HepG2 (cell line): Measurements from ENCODE around the gene WTAP. TPM values are rescaled to one million over a fixed set of nuclear protein-coding genes. Genes with fewer than 3 reads are reported as not detected.

Experiments
- FOXA3 ChIP-seq: IDR thresholded peaks from 2 replicates; pipeline ENCODE4 v1.6.1; 2016; ENCODE audit warnings: missing genetic modification reagents, missing compliant biosample characterization
- HDAC2 ChIP-seq: sonication (generic); formaldehyde crosslinking; IDR thresholded peaks from 2 replicates; pipeline ENCODE4 v1.4.0; 2020; ENCODE audit warnings: missing genetic modification reagents
- HNRNPLL ChIP-seq: fragments of 200-400 bp; formaldehyde crosslinking; IDR thresholded peaks from 2 replicates; pipeline ENCODE4 v1.6.1; 2017; ENCODE audit warnings: mild to moderate bottlenecking, low read depth, low read length; ENCODE audit not compliant: poor library complexity, severe bottlenecking
- KDM2A ChIP-seq: sonication (generic); formaldehyde crosslinking; IDR thresholded peaks from 2 replicates; pipeline ENCODE4 v1.4.0; 2020; ENCODE audit warnings: low read depth, missing genetic modification reagents, borderline replicate concordance
- MAF1 ChIP-seq: sonication (generic); formaldehyde crosslinking; IDR thresholded peaks from 2 replicates; pipeline ENCODE4 v1.5.0; 2020; ENCODE audit warnings: missing genetic modification reagents, borderline replicate concordance
- MXI1 ChIP-seq: IDR thresholded peaks from 3 replicates; pipeline ENCODE4 v1.6.1; 2012; ENCODE audit warnings: low read depth, low read length, inconsistent platforms, borderline replicate concordance
- NFATC3 ChIP-seq: sonication (generic); formaldehyde crosslinking; IDR thresholded peaks from 2 replicates; pipeline ENCODE4 v1.5.1; 2020; ENCODE audit warnings: mild to moderate bottlenecking, missing genetic modification reagents
- RFXAP ChIP-seq: sonication (generic); formaldehyde crosslinking; IDR thresholded peaks from 2 replicates; pipeline ENCODE4 v1.4.0; 2020; ENCODE audit warnings: missing genetic modification reagents, borderline replicate concordance
- SMAD9 ChIP-seq: sonication (generic); formaldehyde crosslinking; IDR thresholded peaks from 2 replicates; pipeline ENCODE4 v1.5.1; 2020; ENCODE audit warnings: mild to moderate bottlenecking, missing genetic modification reagents
- SMC3 ChIP-seq: IDR thresholded peaks from 2 replicates; pipeline ENCODE4 v1.6.1; 2011; ENCODE audit warnings: low read length, improper control_type of control experiment
- U2AF1 ChIP-seq: fragments of 200-400 bp; formaldehyde crosslinking; optimal IDR thresholded peaks from 2 replicates; pipeline ENCODE3; 2017; ENCODE audit warnings: mild to moderate bottlenecking, low read depth, low read length
- XBP1 ChIP-seq: sonication (generic); formaldehyde crosslinking; IDR thresholded peaks from 2 replicates; pipeline ENCODE4 v1.5.0; 2020; ENCODE audit warnings: missing genetic modification reagents
- ZBED4 ChIP-seq: sonication (generic); formaldehyde crosslinking; IDR thresholded peaks from 2 replicates; pipeline ENCODE4 v1.4.0; 2020; ENCODE audit warnings: missing genetic modification reagents, borderline replicate concordance
- ZKSCAN8 ChIP-seq: IDR thresholded peaks from 2 replicates; pipeline ENCODE4 v1.6.1; 2016; ENCODE audit warnings: borderline replicate concordance, missing genetic modification reagents, missing compliant biosample characterization
- ZNF441 ChIP-seq: sonication (generic); formaldehyde crosslinking; IDR thresholded peaks from 2 replicates; pipeline ENCODE4 v1.7.0; 2021; ENCODE audit warnings: missing genetic modification reagents, borderline replicate concordance
- ZNF484 ChIP-seq: sonication (generic); formaldehyde crosslinking; IDR thresholded peaks from 2 replicates; pipeline ENCODE4 v1.5.1; 2020; ENCODE audit warnings: mild to moderate bottlenecking, low read depth, missing genetic modification reagents, borderline replicate concordance
- ZNF512 ChIP-seq: sonication (generic); formaldehyde crosslinking; IDR thresholded peaks from 2 replicates; pipeline ENCODE4 v1.4.0; 2020; ENCODE audit warnings: mild to moderate bottlenecking, missing genetic modification reagents
- polyA plus RNA-seq, 8 experiments: library from polyadenylated mRNA; depleted of rRNA in 3 of 8; stranded (reverse) in 7 of 8; unstranded in 1 of 8; fragments of >200 nt; fragmentation: Illumina TruSeq in 4 of 8; extraction: Trizol in 4 of 8; gene quantifications; 2 replicates each; pipeline versions ENCODE4 v1.2.1 to v1.2.3, GENCODE V29; 2011 to 2016; ENCODE audit warnings: low read depth in 4 of 8, missing spikeins in 1 of 8, mixed read lengths in 1 of 8; ENCODE audit not compliant: insufficient read depth in 1 of 8
- total RNA-seq, 5 experiments: library from RNA; depleted of rRNA; stranded (reverse); fragments of >200 nt; fragmentation: Illumina TruSeq; extraction: Trizol; gene quantifications; 2 replicates each; pipeline ENCODE4 v1.2.3, GENCODE V29; 2016; ENCODE audit warnings: low read depth in 1 of 5
- TF ChIP-seq, protein P1 (sequence below): sonication (generic); formaldehyde crosslinking; IDR thresholded peaks from 2 replicates; pipeline ENCODE4 v1.4.0; 2020; ENCODE audit warnings: mild to moderate bottlenecking, missing genetic modification reagents
- TF ChIP-seq, protein P2 (sequence below): sonication (generic); formaldehyde crosslinking; IDR thresholded peaks from 2 replicates; pipeline ENCODE4 v1.4.0; 2020; ENCODE audit warnings: missing genetic modification reagents

The WTAP gene
- total and polyA plus RNA-seq, 2 of the 13 experiments (the other 11 are each of a cell fraction or from before 2014, with no cell fraction given): 31.6 to 167 TPM

DNA sequence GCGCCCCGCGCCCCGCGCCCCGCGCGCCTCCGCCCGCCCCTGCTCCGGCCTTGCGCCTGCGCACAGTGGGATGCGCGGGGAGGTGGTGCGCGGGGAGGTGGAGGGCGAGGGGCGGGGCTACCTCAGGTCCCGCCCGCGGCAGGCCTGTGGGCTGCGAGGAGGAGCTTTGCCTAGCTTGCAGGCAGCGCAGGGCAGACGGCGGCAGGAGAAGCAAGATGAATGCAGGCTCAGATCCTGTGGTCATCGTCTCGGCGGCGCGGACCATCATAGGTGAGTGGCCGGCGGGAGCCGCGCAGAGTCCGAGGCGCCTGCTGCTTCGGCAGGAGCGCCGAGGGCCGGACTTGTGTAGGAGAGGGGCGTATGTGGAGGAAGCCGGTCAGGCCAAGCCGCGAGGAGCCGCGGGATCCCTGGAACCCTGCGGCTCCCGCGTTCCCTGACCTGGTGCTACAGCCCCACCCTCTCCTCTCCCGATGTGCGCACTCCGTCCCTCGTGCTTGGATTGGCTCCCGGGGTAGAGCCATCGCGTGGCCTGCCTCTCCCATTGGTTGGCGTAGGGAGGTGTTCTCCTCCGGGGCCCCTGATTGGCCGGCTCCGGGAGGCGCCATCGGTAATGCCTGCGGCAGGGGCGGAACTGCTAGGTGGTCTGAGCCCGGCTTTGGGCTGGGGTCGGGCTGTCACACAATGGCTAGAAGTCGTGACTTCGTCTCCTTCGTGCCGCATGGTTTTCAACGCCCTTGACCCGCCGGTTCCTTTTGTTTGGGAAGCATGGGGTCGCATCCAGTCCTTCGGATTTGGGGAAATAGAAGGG is 34.8 kb downstream of the WTAP start, which contains the start of gene ACAT2 (continued):
- TF ChIP-seq ZKSCAN8 (peak; percentile 71; the same call in 1 of the 2 replicates), ZNF484 (peak; percentile 56; the same call in 1 of the 2 replicates), RFXAP (peak; percentile 98), KDM2A (CRISPR knock-in tag) (peak; percentile 93), FOXA3 (CRISPR knock-in tag) (no peak; the same call in 1 of the 2 replicates), ZBED4 (CRISPR knock-in tag) (peak; percentile 11; the same call in 1 of the 2 replicates), XBP1 (CRISPR knock-in tag) (no peak), ZNF512 (CRISPR knock-in tag) (no peak), MAF1 (CRISPR knock-in tag) (peak; percentile 58), MXI1 (no peak; the same call in 2 of the 3 replicates), SMC3 (no peak), U2AF1 (peak; percentile 76), HNRNPLL (peak; percentile 98), NFATC3 (peak; percentile 82), HDAC2 (CRISPR knock-in tag) (no peak), ZNF441 (CRISPR knock-in tag) (0 out of 2 replicates have a peak, but pooled peaks have one; percentile 57), SMAD9 (no peak; the same call in 1 of the 2 replicates)
- TF ChIP-seq, protein P1, sequence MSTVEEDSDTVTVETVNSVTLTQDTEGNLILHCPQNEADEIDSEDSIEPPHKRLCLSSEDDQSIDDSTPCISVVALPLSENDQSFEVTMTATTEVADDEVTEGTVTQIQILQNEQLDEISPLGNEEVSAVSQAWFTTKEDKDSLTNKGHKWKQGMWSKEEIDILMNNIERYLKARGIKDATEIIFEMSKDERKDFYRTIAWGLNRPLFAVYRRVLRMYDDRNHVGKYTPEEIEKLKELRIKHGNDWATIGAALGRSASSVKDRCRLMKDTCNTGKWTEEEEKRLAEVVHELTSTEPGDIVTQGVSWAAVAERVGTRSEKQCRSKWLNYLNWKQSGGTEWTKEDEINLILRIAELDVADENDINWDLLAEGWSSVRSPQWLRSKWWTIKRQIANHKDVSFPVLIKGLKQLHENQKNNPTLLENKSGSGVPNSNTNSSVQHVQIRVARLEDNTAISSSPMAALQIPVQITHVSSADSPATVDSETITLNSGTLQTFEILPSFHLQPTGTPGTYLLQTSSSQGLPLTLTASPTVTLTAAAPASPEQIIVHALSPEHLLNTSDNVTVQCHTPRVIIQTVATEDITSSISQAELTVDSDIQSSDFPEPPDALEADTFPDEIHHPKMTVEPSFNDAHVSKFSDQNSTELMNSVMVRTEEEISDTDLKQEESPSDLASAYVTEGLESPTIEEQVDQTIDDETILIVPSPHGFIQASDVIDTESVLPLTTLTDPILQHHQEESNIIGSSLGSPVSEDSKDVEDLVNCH (CRISPR knock-in tag): no peak
- TF ChIP-seq, protein P2, sequence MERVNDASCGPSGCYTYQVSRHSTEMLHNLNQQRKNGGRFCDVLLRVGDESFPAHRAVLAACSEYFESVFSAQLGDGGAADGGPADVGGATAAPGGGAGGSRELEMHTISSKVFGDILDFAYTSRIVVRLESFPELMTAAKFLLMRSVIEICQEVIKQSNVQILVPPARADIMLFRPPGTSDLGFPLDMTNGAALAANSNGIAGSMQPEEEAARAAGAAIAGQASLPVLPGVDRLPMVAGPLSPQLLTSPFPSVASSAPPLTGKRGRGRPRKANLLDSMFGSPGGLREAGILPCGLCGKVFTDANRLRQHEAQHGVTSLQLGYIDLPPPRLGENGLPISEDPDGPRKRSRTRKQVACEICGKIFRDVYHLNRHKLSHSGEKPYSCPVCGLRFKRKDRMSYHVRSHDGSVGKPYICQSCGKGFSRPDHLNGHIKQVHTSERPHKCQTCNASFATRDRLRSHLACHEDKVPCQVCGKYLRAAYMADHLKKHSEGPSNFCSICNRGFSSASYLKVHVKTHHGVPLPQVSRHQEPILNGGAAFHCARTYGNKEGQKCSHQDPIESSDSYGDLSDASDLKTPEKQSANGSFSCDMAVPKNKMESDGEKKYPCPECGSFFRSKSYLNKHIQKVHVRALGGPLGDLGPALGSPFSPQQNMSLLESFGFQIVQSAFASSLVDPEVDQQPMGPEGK (CRISPR knock-in tag): peak; percentile 52
